ENCODE data around the gene ACSF3. TPM values are rescaled to one million over a fixed set of nuclear protein-coding genes. Genes with fewer than 3 reads are reported as not detected.
"Not testable (repeated sequence)": the region's sequence is repeated elsewhere in the genome, so short reads cannot be mapped to it uniquely, and the experiment has no call there.

ACSF3 gene
- total RNA-seq, 1 experiment from 2014 or later = 38.7 TPM

DNA sequence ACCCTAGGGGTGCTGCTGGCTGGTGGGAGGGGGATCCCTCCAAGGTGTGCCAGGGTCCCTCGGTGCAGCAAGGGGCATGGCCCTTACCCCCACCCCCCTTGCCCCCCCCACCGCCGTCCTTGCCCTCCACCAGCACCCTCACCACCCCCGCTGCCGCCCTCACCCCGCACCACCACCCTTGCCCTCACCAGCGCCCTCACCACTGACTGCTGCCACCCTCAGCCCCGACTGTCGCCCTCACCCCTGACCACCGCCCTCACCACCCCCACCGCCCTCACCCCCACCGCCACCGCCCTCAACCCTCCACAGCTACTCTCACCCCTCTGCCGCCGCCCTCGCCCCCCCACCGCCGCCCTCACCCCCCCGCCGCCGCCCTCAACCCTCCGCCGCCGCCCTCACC, 23.1 kb upstream of the ACSF3 start:
- in situ Hi-C loops (cut with HindIII; ENCODE audit: low sequenced_read_pairs) = no loop called here
- no peak for DNase-seq (ENCODE audit: low spot score)

DNA sequence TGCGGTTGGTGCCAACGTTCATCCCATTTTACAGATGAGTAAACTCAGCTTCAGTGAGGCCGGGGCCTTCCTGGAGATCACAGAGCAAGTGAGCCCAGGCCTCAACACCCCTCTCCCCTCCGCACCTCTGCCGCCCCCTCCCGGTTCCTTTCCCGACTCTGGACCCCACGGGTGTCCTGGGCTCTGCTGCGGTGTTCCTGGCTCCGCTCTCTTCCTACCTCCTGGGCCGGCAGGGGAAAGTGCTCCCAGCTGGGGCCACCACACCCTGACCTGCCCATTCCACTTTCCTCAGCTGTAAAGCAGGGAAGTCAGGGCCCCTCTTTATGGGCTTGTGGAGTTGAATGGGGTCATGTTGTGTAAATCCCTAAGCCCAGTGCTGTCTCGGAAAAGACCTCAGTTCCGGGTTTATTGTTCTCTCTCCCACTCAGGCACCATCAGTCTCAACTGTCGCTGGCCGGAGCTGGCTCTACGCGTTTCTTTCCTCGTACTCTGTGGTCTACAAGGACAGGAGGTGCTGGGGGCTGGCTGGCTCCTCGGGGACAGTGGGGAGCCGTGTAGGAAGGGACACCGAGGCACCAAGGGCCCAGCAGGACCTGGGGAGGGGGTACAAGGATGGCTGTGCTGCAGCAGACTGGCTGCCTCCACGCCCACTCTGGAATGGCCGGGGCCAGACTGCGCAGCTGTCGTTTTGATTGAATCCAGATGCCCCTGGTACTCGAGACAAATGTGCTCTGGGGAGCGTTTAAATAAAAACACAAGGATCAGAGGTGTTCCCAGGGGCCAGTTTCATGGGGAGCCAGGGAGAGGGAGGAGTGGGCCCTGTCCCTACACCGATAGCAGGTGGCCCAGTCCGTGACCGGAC, 21.7 kb upstream of the ACSF3 start:
- in situ Hi-C loops (cut with HindIII; ENCODE audit: low sequenced_read_pairs) = no loop called here
- no peak for DNase-seq (ENCODE audit: low spot score)

GRCh38 chr16:89072548-89073130, 21.0 kb upstream of the ACSF3 start:
- in situ Hi-C loops (cut with HindIII; ENCODE audit: low sequenced_read_pairs) = no loop called here
- no peak for DNase-seq (ENCODE audit: low spot score)

GRCh38 chr16:89073346-89074071, 20.1 kb upstream of the ACSF3 start:
- DNase-seq (ENCODE audit: low spot score) = no peak
- in situ Hi-C loops (cut with HindIII; ENCODE audit: low sequenced_read_pairs) = no loop called here

- in situ Hi-C loops (cut with HindIII; ENCODE audit: low sequenced_read_pairs); DNase-seq (ENCODE audit: low spot score): not testable (repeated sequence)
Measured at GRCh38 chr16:89074072-89074674, 19.5 kb upstream of the ACSF3 start.

GRCh38 chr16:89074803-89075688, 18.6 kb upstream of the ACSF3 start:
- no peak for DNase-seq (ENCODE audit: low spot score)
- in situ Hi-C loops (cut with HindIII; ENCODE audit: low sequenced_read_pairs) = no loop called here

- in situ Hi-C loops (cut with HindIII; ENCODE audit: low sequenced_read_pairs) = no loop called here
- DNase-seq (ENCODE audit: low spot score) = no peak
Measured at GRCh38 chr16:89076159-89076558, 17.5 kb upstream of the ACSF3 start.

DNA sequence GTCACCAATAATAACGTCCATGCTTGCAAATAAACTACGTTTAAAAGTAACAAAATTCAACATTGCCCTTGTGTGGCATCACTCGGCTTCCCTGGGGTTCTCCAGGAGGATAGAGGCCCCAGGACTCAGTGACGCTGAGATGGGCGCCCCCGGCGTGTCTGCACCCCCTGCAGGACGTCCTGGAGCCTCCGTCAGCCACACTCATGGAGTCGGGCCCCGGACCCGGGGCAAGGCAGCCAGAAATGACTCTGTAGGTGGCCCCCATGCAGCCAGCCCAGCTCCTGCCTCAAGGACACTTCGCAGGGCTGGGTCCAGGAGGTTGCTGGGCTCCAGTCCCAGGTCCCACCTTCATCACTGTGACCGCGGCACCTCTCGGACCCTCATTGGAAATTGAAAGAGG, 16.6 kb upstream of the ACSF3 start:
- no peak for DNase-seq (ENCODE audit: low spot score)
- in situ Hi-C loops (cut with HindIII; ENCODE audit: low sequenced_read_pairs) = no loop called here

DNA sequence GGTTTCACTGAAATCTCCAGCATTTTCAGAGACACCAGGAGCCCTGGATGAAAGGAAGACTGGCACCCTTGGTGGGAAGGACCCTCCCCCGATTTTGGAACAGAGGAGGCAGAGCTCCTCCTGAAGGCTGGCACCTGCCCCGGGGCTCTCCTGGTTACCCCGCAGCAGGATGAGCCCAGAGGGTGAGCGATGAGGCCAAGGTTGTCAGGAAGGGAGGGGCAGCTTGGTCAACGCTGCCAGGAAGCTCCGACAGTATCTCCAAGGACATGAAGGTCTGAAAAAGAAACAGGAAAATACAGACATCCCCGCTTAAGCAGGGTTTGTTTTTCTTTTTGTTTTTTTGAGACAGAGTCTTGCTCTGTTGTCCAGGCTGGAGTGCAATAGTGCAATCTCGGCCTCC, 15.5 kb upstream of the ACSF3 start:
- DNase-seq (ENCODE audit: low spot score) = no peak
- in situ Hi-C loops (cut with HindIII; ENCODE audit: low sequenced_read_pairs) = no loop called here

GRCh38 chr16:89079434-89079980, 14.1 kb upstream of the ACSF3 start:
- DNase-seq (ENCODE audit: low spot score) = no peak
- in situ Hi-C loops (cut with HindIII; ENCODE audit: low sequenced_read_pairs) = no loop called here

DNA sequence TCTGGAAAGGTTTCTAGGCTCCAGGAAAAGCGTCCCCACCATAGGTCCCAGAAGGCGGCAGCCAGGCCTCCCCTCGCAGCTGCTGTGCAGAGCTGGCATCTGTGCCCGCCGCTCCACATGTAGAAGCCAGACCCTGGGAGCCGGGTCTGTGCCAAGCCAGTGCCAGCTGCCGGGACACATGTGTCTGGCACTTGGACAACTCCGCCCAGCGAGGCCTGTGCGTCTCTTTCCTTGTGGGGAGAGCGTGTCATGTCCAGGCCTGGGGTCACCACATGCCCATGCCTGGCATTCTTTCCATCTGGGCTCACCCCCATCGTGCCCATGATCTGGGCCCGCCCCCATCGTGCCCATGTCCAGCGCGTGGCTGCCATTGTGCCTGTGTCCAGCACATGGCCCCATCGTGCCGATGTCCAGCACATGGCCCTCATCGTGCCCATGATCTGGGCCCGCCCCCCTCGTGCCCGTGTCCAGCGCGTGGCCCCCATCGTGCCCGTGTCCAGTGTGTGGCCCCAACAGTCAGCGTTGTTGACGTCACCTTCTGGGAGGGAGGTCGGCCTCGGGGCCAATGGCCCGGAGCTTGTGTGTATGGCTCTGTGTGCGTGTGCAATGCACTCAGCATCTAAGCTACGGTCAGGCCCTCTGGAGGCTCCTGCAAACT, 13.3 kb upstream of the ACSF3 start:
- in situ Hi-C loops (cut with HindIII; ENCODE audit: low sequenced_read_pairs) = no loop called here
- no peak for DNase-seq (ENCODE audit: low spot score)

DNA sequence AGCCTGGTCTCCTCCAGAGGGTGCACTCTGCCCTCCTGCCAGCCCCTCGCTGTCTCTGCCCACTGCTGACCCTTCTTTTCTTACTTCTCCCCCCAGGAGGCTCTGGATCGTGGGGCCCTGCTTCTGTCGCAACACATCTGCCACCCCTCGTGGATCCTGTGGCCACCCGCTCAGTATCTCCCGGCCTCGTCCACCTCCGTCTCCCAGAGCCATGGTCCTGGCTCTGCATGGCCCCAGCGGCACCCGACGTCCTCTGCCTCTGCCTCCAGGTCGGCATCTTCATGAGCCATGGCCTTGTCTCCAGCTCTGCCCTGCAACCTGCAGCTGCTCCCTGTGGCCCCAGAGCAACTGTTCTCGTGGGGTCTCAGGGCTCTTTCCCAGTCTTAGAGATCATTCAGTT, 12.1 kb upstream of the ACSF3 start:
- in situ Hi-C loops (cut with HindIII; ENCODE audit: low sequenced_read_pairs) = no loop called here
- no peak for DNase-seq (ENCODE audit: low spot score)

DNA sequence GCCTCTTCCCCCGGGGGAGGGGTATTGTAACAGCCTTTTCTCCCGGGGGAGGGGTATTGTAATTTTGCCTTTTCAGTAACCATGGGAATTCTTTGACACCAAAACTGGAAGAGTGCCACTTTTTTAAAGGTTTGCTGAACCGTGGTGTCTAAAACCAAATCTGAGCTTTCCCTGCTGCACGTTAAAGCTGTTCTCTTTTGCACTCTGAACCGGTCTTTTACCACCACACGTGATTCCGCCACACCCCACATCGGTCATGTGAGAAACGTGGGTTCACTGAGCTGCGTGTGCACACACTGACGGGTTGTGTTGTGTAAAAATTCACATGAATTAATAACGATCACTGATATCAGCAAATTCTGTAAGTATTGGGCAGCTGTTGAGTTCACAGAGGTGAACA, 9.2 kb upstream of the ACSF3 start:
- DNase-seq (ENCODE audit: low spot score) = no peak
- in situ Hi-C loops (cut with HindIII; ENCODE audit: low sequenced_read_pairs) = no loop called here

GRCh38 chr16:89084814-89085612, 8.6 kb upstream of the ACSF3 start:
- no peak for DNase-seq (ENCODE audit: low spot score)
- in situ Hi-C loops (cut with HindIII; ENCODE audit: low sequenced_read_pairs) = no loop called here

DNA sequence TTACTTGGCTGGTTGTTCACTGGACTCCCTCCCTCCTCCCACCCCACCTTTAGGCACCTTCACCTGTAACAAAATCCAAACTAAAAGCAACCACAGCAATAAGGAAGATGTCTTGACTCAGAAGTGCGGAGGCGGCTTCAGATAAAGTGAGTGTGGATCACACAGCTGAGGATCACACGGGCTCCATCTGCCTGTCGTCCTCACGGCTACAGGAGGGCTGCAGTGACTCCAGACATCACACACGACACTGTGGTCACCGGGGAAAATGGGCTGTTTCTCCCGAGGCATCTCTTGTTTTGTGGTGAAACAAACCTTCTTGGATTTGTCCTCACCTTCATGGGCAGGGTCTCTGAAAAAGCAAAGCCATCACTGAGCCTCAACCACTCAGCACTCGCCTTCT, 7.9 kb upstream of the ACSF3 start:
- DNase-seq (ENCODE audit: low spot score) = no peak
- in situ Hi-C loops (cut with HindIII; ENCODE audit: low sequenced_read_pairs) = no loop called here

DNA sequence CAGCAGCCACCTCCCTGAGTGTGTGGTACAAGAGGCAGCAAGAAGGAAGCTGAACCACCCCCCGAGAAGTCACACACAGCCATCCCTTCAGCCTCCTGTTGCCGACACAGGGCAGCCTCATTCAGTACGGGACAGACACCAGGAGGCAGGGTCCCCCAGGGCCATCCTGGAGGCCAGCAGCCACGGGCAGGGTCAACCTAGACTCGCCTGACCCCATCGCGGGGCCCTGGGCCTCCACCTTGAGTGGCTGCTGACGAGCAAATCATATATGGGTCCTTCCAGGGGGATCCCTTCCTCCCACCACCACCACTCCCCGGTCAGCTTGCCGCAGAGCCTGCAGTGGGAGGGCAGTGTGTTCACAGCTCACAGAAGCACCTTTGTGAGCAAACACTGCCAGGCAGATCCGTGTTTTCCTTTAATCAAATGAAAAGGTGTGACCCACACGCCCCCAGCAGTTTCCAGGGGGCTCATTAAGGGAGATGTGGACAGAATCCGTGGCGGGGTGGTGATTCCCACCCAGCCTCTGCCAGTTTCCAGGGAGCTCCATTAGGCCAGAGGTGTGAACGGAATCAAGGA, 5.6 kb upstream of the ACSF3 start:
- in situ Hi-C loops (cut with HindIII; ENCODE audit: low sequenced_read_pairs) = no loop called here
- no peak for DNase-seq (ENCODE audit: low spot score)

GRCh38 chr16:89089120-89089519, 4.5 kb upstream of the ACSF3 start:
- in situ Hi-C loops (cut with HindIII; ENCODE audit: low sequenced_read_pairs) = no loop called here
- DNase-seq (ENCODE audit: low spot score) = no peak
